SK-N-SH (cell line): ENCODE data around the gene RPF1. TPM values are rescaled to one million over a fixed set of nuclear protein-coding genes. Genes with fewer than 3 reads are reported as not detected.
"Not testable (repeated sequence)": the region's sequence is repeated elsewhere in the genome, so short reads cannot be mapped to it uniquely, and the experiment has no call there.

Source experiments
- CTCF ChIA-PET: fragments of 300-600, 350-600 bp; formaldehyde crosslinking; extraction: SDS; loops from one replicate; lab custom pipeline; 2021; lab: Yijun Ruan, JAX
- POLR2A ChIA-PET: fragments of 350-600 bp; sonication (Branson Sonifier 250); formaldehyde crosslinking; extraction: SDS; loops from one replicate; lab custom pipeline; 2020; ENCODE audit warnings: antibody characterized with exemption, inconsistent platforms; lab: Yijun Ruan, JAX
- DNase-seq: peaks from one replicate; pipeline ENCODE4 v3.0.0; 2012
- H2AFZ ChIP-seq: fragments of 200-600 bp; sonication (generic); 2 replicates; pipeline ENCODE4 v1.8.1; 2016; ENCODE audit warnings: antibody characterized with exemption, mild to moderate bottlenecking, low read depth
- H3F3A ChIP-seq: fragments of 200-600 bp; sonication (generic); replicated peaks from 2 replicates; pipeline ENCODE3; 2016; ENCODE audit warnings: antibody characterized with exemption, mild to moderate bottlenecking; ENCODE audit not compliant: insufficient read depth
- H3K27ac ChIP-seq, 2 experiments: fragments of 200-500 bp in 1 of 2; fragments of 200-600 bp in 1 of 2; sonication (Bioruptor generic) in 1 of 2; sonication (generic), shearing (Covaris generic) in 1 of 2; 2 replicates each; pipeline versions ENCODE4 v1.5.1 to v1.6.1; 2014 to 2016; ENCODE audit warnings: low read depth in 2 of 2, inconsistent platforms in 1 of 2, low read length in 1 of 2, mild to moderate bottlenecking in 1 of 2, mixed read lengths in 1 of 2
- H3K27me3 ChIP-seq: fragments of 200-600 bp; sonication (generic), shearing (Covaris generic); 2 replicates; pipeline ENCODE4 v1.6.1; 2016; ENCODE audit warnings: mixed run types; ENCODE audit not compliant: insufficient read depth
- H3K36me3 ChIP-seq, 2 experiments: fragments of 200-500 bp in 1 of 2; fragments of 200-600 bp in 1 of 2; sonication (Bioruptor generic) in 1 of 2; sonication (generic) in 1 of 2; replicated peaks in 1 of 2; 2 replicates each; pipeline versions ENCODE3 to v1.5.1; 2014 to 2016; ENCODE audit warnings: low read length in 1 of 2, mild to moderate bottlenecking in 1 of 2; ENCODE audit not compliant: insufficient read depth in 2 of 2, control insufficient read depth in 1 of 2
- H3K4me1 ChIP-seq, 2 experiments: fragments of 200-500 bp in 1 of 2; fragments of 200-600 bp in 1 of 2; sonication (Bioruptor generic) in 1 of 2; sonication (generic), shearing (Covaris generic) in 1 of 2; 2 replicates each; pipeline versions ENCODE4 v1.5.1 to v1.6.1; 2014 to 2016; ENCODE audit warnings: low read depth in 1 of 2, low read length in 1 of 2, mixed run types in 1 of 2; ENCODE audit not compliant: insufficient read depth in 2 of 2, control insufficient read depth in 1 of 2
- H3K4me2 ChIP-seq: fragments of 200-600 bp; sonication (generic), shearing (Covaris generic); 2 replicates; pipeline ENCODE4 v1.6.1; 2017; ENCODE audit warnings: mixed run types
- H3K4me3 ChIP-seq, 2 experiments: fragments of 200-500 bp in 1 of 2; fragments of 200-600 bp in 1 of 2; sonication (Bioruptor generic) in 1 of 2; sonication (generic), shearing (Covaris generic) in 1 of 2; 2 replicates each; pipeline versions ENCODE4 v1.5.1 to v1.8.1; 2014 to 2016; ENCODE audit warnings: low read depth in 2 of 2, inconsistent platforms in 1 of 2, low read length in 1 of 2, mild to moderate bottlenecking in 1 of 2, mixed read lengths in 1 of 2, moderate library complexity in 1 of 2
- H3K79me2 ChIP-seq: fragments of 200-600 bp; sonication (generic); 2 replicates; pipeline ENCODE4 v1.8.1; 2017; ENCODE audit warnings: mild to moderate bottlenecking; ENCODE audit not compliant: insufficient read depth
- H3K9ac ChIP-seq: fragments of 200-600 bp; sonication (generic); 2 replicates; pipeline ENCODE4 v1.6.1; 2017; ENCODE audit warnings: mixed run types
- H3K9me2 ChIP-seq: fragments of 200-600 bp; sonication (generic); 2 replicates; pipeline ENCODE4 v1.6.1; 2017; ENCODE audit warnings: mixed run types
- H3K9me3 ChIP-seq: fragments of 200-600 bp; sonication (generic); 2 replicates; pipeline ENCODE4 v1.6.1; 2017; ENCODE audit warnings: mixed run types, mild to moderate bottlenecking, moderate library complexity
- H4K20me1 ChIP-seq: fragments of 200-600 bp; sonication (generic); 2 replicates; pipeline ENCODE4 v1.6.1; 2017; ENCODE audit warnings: mild to moderate bottlenecking, mixed run types; ENCODE audit not compliant: insufficient read depth
- ELF1 ChIP-seq: IDR thresholded peaks from 2 replicates; pipeline ENCODE4 v1.4.0; 2012
- EP300 ChIP-seq, 2 experiments: IDR thresholded peaks; 2 replicates each; pipeline versions ENCODE4 v1.4.0 to v1.6.1; 2012; ENCODE audit warnings: borderline replicate concordance in 1 of 2, low read depth in 1 of 2, low read length in 1 of 2
- FOSL2 ChIP-seq: IDR thresholded peaks from 2 replicates; pipeline ENCODE4 v1.4.0; 2012; ENCODE audit warnings: low read depth, mild to moderate bottlenecking, moderate library complexity, borderline replicate concordance
- FOXJ3 ChIP-seq: sonication (generic); formaldehyde crosslinking; IDR thresholded peaks from 2 replicates; pipeline ENCODE4 v1.5.1; 2020; ENCODE audit warnings: mild to moderate bottlenecking, missing genetic modification reagents
- FOXM1 ChIP-seq: IDR thresholded peaks from 2 replicates; pipeline ENCODE4 v1.4.0; 2012; ENCODE audit warnings: low read depth, mild to moderate bottlenecking
- GABPA ChIP-seq: IDR thresholded peaks from 2 replicates; pipeline ENCODE4 v1.4.0; 2012; ENCODE audit warnings: low read depth, mild to moderate bottlenecking
- GATA2 ChIP-seq: sonication (generic); formaldehyde crosslinking; IDR thresholded peaks from 2 replicates; pipeline ENCODE4 v1.5.0; 2020; ENCODE audit warnings: mild to moderate bottlenecking, missing genetic modification reagents
- MXI1 ChIP-seq: IDR thresholded peaks from 2 replicates; pipeline ENCODE4 v1.6.1; 2012; ENCODE audit warnings: mild to moderate bottlenecking, low read depth, low read length, improper control_type of control experiment
- NFIC ChIP-seq: IDR thresholded peaks from 2 replicates; pipeline ENCODE4 v1.4.0; 2012; ENCODE audit warnings: borderline replicate concordance
- POLR2AphosphoS5 ChIP-seq: IDR thresholded peaks from 2 replicates; pipeline ENCODE4 v1.6.1; 2012; ENCODE audit warnings: low read depth, low read length
- RAD21 ChIP-seq: IDR thresholded peaks from 2 replicates; pipeline ENCODE4 v1.6.1; 2012; ENCODE audit warnings: mild to moderate bottlenecking, low read length
- RFX5 ChIP-seq: IDR thresholded peaks from 2 replicates; pipeline ENCODE4 v1.6.1; 2012; ENCODE audit warnings: mild to moderate bottlenecking, improper control_type of control experiment, low read length
- RXRA ChIP-seq: IDR thresholded peaks from 2 replicates; pipeline ENCODE4 v1.4.0; 2012; ENCODE audit warnings: low read depth, mild to moderate bottlenecking, borderline replicate concordance
- SMC3 ChIP-seq: IDR thresholded peaks from 2 replicates; pipeline ENCODE4 v1.6.1; 2012; ENCODE audit warnings: low read depth, low read length, improper control_type of control experiment
- TCF12 ChIP-seq: IDR thresholded peaks from 2 replicates; pipeline ENCODE4 v1.4.0; 2012
- TEAD4 ChIP-seq: IDR thresholded peaks from 2 replicates; pipeline ENCODE4 v1.4.0; 2012; ENCODE audit warnings: mild to moderate bottlenecking, borderline replicate concordance; ENCODE audit not compliant: insufficient read depth
- WGBS: methylation state at CpG from one replicate; pipeline ENCODE4 v1.1.6; 2017; ENCODE audit warnings: low lambda C conversion rate; 5-methylcytosine and 5-hydroxymethylcytosine counted together
- polyA plus RNA-seq, 3 experiments: library from polyadenylated mRNA; depleted of rRNA; stranded (reverse); fragments of >200 nt; gene quantifications; 2 replicates each; pipeline ENCODE4 v1.2.3, GENCODE V29; 2012
- TF ChIP-seq, protein P1 (sequence below): IDR thresholded peaks from 2 replicates; pipeline ENCODE4 v1.4.0; 2012; ENCODE audit warnings: low read depth
- TF ChIP-seq, protein P2 (sequence below): fragments of 150-350 bp; IDR thresholded peaks from 2 replicates; pipeline ENCODE4 v1.6.1; 2016; ENCODE audit warnings: mild to moderate bottlenecking, low read depth, low read length

Gene RPF1
- polyA plus RNA-seq, 1 of the 3 experiments (the other 2 are of a cell fraction): 22.6 TPM

DNA sequence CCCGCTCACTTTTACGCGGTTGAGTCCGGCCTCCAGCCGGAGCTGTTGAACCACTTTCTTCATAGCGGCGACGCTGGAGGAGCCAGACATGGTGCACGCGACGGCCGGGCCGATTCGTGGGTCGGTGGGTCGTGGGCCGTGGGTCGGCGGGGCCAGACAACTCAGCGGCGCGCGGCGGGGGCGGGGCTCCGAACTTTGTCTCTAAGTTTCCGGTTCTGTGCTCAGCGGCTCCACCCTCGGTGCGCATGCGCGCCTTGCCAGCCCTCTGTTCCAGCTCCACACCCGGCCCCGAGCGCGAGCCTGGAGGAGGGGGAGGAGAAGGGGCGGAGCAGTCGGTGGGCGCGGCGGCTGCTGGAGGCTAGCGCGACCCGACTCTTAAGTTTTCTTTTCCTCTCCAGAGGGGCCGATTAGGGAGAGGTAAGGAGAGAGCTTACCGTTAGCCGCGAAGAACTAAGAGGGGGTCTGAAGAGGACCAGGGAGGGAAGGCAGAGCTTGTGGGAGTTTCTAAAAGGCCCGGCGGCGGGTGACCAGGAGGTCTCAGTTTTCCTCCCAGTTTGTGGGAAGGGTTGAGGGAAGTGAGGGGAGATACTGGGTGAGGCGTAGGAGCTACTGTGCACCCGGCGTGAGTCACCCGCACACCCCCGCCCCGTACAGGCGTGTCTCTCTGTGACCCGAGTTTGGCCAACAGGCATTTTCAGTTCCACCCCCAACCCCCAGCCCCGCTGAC lies 27.1 kb downstream of the RPF1 start, which contains the start of the genes GNG5 and SPATA1 (continued):
- TF ChIP-seq RXRA: no peak
- TF ChIP-seq SMC3: no peak; the same call in 1 of the 2 replicates
- TF ChIP-seq EP300 (IDR thresholded peaks at IDR 0.05; ENCODE audit: borderline replicate concordance in 1 of 2, low read depth in 1 of 2, low read length in 1 of 2): no peak
- no peak for TF ChIP-seq GATA2 (CRISPR knock-in tag)
- no peak for TF ChIP-seq RAD21
- no peak for TF ChIP-seq FOXJ3 (CRISPR knock-in tag)
- TF ChIP-seq FOSL2: peak; percentile 78; the same call in 1 of the 2 replicates
- TF ChIP-seq, protein P1, sequence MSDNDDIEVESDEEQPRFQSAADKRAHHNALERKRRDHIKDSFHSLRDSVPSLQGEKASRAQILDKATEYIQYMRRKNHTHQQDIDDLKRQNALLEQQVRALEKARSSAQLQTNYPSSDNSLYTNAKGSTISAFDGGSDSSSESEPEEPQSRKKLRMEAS: no peak
- TF ChIP-seq POLR2AphosphoS5: peak; percentile 79
- TF ChIP-seq, protein P2, sequence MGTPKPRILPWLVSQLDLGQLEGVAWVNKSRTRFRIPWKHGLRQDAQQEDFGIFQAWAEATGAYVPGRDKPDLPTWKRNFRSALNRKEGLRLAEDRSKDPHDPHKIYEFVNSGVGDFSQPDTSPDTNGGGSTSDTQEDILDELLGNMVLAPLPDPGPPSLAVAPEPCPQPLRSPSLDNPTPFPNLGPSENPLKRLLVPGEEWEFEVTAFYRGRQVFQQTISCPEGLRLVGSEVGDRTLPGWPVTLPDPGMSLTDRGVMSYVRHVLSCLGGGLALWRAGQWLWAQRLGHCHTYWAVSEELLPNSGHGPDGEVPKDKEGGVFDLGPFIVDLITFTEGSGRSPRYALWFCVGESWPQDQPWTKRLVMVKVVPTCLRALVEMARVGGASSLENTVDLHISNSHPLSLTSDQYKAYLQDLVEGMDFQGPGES: no peak
- TF ChIP-seq NFIC: 0 out of 2 replicates have a peak, but pooled peaks have one; percentile 15
- no peak for TF ChIP-seq FOXM1

DNA sequence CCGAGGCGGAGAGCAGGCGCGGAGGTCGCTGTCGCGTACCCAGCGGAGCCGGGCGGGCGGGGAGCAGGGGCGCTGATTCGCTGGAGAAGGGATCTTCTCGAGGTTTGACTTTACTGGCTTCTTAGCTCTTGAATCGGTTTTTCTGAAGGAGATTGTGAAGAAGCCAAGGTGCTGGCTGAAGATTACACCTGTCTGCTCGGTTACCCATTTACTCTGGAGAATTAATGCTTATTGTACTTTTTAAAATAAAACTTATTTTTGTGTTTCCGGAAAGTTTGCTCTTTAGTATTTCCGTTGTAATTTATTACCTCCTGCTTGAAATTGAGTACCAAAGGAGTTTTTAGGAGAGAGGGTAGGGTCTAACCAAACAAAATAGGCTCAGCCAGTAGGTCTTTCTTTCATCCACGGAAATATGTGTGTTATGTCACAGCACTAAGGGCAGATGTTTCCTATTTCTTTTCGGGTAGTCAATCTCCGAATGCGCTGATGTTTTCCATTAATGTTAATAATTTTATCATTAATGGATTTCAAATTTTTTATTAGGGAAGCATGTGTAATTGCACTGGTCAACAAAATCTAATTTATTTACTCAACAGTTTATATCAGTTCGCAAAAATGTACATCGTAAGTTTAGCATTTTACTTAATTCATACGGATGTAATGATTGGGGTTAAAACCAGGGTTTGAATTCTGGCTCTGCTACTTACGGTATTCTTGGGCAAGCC lies 27.8 kb downstream of the RPF1 start:
- CTCF ChIA-PET: interaction anchor here (0.7 to 4.2 kb wide), 3 partner anchors 17 to 114 kb away, joined by 3 to 28 read pairs (median 3); no protein-coding TSS in a partner anchor
- Histone ChIP-seq H2AFZ (peak overlapping the region; percentile 81), H3K4me3 (peak overlapping the region; percentile 71 to 81), H3K36me3 (peaks cover 2 to 12% of the 10 kb centered on the region in 2 experiments), H3K4me2 (peak overlapping the region; percentile 86), H3K9ac (peak overlapping the region; percentile 93), H3K27me3 (no peaks in the 10 kb centered on the region)
- DNase-seq: peak; percentile 9
- TF ChIP-seq RFX5 (no peak), NFIC (no peak), RXRA (no peak), TCF12 (no peak), RAD21 (no peak), FOSL2 (no peak), MXI1 (no peak), GABPA (no peak), FOXJ3 (CRISPR knock-in tag) (no peak), ELF1 (no peak), TEAD4 (no peak)
- TF ChIP-seq, all 33 proteins: peak for 0
- H4K20me1 ChIP-seq: peaks cover 32% of the 10 kb centered on the region
- H3K27ac ChIP-seq: peak overlapping the region; percentile 94 to 99
- POLR2A ChIA-PET: interaction anchor here (0.6 to 1.9 kb wide), 5 partner anchors 29 to 182 kb away, joined by 3 to 12 read pairs (median 4); partner anchors contain the start of gene CTBS
- 19% methylated on average over 19 of the region's 26 CpGs for WGBS
- no peaks in the 10 kb centered on the region for H3K9me2 ChIP-seq
- H3K4me1 ChIP-seq: peaks cover 8 to 19% of the 10 kb centered on the region in 2 experiments; a peak in 3 of 4 replicates
- H3F3A ChIP-seq: peaks cover 7% of the 10 kb centered on the region
- H3K79me2 ChIP-seq: peaks cover 53% of the 10 kb centered on the region
- 0 out of 2 replicates have a peak, but pooled peaks cover 8% of the 10 kb centered on the region for H3K9me3 ChIP-seq

DNA sequence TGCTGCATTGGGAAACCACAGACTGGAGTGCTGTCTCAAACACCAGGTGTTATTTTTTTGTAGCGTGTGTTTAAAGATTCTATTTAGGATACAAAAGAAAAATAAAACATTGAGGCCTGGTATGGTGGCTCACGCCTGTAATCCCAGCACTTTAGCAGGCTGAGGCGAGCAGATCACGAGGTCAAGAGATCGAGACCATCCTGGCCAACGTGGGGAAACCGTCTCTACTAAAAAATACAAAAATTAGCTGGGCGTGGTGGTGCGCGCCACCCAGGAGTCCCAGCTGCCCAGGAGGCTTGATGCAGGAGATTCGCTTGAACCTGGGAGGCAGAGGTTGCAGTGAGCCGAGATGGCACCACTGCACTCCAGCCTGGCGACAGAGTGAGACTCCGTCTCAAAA lies 28.8 kb downstream of the RPF1 start:
- H3F3A ChIP-seq, DNase-seq, H2AFZ ChIP-seq, H3K9ac ChIP-seq, H3K36me3 ChIP-seq, H3K9me2 ChIP-seq, H3K27me3 ChIP-seq, H3K4me3 ChIP-seq, H3K9me3 ChIP-seq, POLR2A ChIA-PET, H3K27ac ChIP-seq: not testable (repeated sequence)
- 96% methylated on average over 14 of the region's 14 CpGs for WGBS
- Histone ChIP-seq H4K20me1 (peaks cover 23% of the 10 kb centered on the region), H3K4me2 (0 out of 2 replicates have a peak overlapping the region, but pooled peaks have one; percentile 86), H3K4me1 (peaks cover 8 to 18% of the 10 kb centered on the region in 2 experiments; a peak in 3 of 4 replicates), H3K79me2 (peaks cover 43% of the 10 kb centered on the region)
- CTCF ChIA-PET: interaction anchor here (0.7 kb wide), 1 partner anchor 16 kb away, joined by 3 read pairs; no protein-coding TSS in a partner anchor
